ENCODE measurements around the gene FAU. TPM values are rescaled to one million over a fixed set of nuclear protein-coding genes. Genes with fewer than 3 reads are reported as not detected.
A peak's percentile ranks its signal among the peaks of the same experiment; 100 is the strongest.

The FAU gene
- total and polyA plus RNA-seq, 9 of the 15 experiments (the other 6 are each of a cell fraction or from before 2014, with no cell fraction given) = 433 to 1,827 (median 942) TPM

GRCh38 chr11:65117206-65118096 is 4.5 kb downstream of the FAU start, which contains the start of gene ZNHIT2 (continued):
- TF ChIP-seq, protein P1, sequence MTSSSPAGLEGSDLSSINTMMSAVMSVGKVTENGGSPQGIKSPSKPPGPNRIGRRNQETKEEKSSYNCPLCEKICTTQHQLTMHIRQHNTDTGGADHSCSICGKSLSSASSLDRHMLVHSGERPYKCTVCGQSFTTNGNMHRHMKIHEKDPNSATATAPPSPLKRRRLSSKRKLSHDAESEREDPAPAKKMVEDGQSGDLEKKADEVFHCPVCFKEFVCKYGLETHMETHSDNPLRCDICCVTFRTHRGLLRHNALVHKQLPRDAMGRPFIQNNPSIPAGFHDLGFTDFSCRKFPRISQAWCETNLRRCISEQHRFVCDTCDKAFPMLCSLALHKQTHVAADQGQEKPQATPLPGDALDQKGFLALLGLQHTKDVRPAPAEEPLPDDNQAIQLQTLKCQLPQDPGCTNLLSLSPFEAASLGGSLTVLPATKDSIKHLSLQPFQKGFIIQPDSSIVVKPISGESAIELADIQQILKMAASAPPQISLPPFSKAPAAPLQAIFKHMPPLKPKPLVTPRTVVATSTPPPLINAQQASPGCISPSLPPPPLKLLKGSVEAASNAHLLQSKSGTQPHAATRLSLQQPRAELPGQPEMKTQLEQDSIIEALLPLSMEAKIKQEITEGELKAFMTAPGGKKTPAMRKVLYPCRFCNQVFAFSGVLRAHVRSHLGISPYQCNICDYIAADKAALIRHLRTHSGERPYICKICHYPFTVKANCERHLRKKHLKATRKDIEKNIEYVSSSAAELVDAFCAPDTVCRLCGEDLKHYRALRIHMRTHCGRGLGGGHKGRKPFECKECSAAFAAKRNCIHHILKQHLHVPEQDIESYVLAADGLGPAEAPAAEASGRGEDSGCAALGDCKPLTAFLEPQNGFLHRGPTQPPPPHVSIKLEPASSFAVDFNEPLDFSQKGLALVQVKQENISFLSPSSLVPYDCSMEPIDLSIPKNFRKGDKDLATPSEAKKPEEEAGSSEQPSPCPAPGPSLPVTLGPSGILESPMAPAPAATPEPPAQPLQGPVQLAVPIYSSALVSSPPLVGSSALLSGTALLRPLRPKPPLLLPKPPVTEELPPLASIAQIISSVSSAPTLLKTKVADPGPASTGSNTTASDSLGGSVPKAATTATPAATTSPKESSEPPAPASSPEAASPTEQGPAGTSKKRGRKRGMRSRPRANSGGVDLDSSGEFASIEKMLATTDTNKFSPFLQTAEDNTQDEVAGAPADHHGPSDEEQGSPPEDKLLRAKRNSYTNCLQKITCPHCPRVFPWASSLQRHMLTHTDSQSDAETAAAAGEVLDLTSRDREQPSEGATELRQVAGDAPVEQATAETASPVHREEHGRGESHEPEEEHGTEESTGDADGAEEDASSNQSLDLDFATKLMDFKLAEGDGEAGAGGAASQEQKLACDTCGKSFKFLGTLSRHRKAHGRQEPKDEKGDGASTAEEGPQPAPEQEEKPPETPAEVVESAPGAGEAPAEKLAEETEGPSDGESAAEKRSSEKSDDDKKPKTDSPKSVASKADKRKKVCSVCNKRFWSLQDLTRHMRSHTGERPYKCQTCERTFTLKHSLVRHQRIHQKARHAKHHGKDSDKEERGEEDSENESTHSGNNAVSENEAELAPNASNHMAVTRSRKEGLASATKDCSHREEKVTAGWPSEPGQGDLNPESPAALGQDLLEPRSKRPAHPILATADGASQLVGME (CRISPR knock-in tag; IDR thresholded peaks at IDR 0.05) = 0 out of 2 replicates have a peak, but pooled peaks have one; percentile 33
- TF ChIP-seq TRIM24 (IDR thresholded peaks at IDR 0.05) (no peak), TEAD2 (tag; IDR thresholded peaks at IDR 0.05) (no peak), OTX1 (CRISPR knock-in tag; IDR thresholded peaks at IDR 0.05) (no peak), HDAC3 (IDR thresholded peaks at IDR 0.05; ENCODE audit: borderline replicate concordance, partially characterized antibody) (no peak), FOXP1 (CRISPR knock-in tag; IDR thresholded peaks at IDR 0.05) (peak; percentile 90), ZFP1 (CRISPR knock-in tag; IDR thresholded peaks at IDR 0.05) (no peak), ZNF124 (CRISPR knock-in tag; IDR thresholded peaks at IDR 0.05) (0 out of 2 replicates have a peak, but pooled peaks have one; percentile 57), STAT5B (CRISPR knock-in tag; IDR thresholded peaks at IDR 0.05) (no peak), PTRF (tag; IDR thresholded peaks at IDR 0.05) (no peak), ZNF384 (IDR thresholded peaks at IDR 0.05; ENCODE audit: low read depth, low read length) (peak; percentile 83), FIP1L1 (IDR thresholded peaks at IDR 0.05; ENCODE audit: low read depth, low read length, poor library complexity, severe bottlenecking) (peak; percentile 97), MBD1 (CRISPR knock-in tag; IDR thresholded peaks at IDR 0.05) (no peak), SUPT5H (IDR thresholded peaks at IDR 0.05) (peak; percentile 81)
- TF ChIP-seq, protein P2, sequence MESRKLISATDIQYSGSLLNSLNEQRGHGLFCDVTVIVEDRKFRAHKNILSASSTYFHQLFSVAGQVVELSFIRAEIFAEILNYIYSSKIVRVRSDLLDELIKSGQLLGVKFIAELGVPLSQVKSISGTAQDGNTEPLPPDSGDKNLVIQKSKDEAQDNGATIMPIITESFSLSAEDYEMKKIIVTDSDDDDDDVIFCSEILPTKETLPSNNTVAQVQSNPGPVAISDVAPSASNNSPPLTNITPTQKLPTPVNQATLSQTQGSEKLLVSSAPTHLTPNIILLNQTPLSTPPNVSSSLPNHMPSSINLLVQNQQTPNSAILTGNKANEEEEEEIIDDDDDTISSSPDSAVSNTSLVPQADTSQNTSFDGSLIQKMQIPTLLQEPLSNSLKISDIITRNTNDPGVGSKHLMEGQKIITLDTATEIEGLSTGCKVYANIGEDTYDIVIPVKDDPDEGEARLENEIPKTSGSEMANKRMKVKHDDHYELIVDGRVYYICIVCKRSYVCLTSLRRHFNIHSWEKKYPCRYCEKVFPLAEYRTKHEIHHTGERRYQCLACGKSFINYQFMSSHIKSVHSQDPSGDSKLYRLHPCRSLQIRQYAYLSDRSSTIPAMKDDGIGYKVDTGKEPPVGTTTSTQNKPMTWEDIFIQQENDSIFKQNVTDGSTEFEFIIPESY (CRISPR knock-in tag; IDR thresholded peaks at IDR 0.05) = 0 out of 2 replicates have a peak, but pooled peaks have one; percentile 27
